Measurements from ENCODE around the gene SLC37A3.
A peak's percentile ranks its signal among the peaks of the same experiment; 100 is the strongest.
"Not testable (repeated sequence)": the region's sequence is repeated elsewhere in the genome, so short reads cannot be mapped to it uniquely, and the experiment has no call there.

The SLC37A3 gene

DNA sequence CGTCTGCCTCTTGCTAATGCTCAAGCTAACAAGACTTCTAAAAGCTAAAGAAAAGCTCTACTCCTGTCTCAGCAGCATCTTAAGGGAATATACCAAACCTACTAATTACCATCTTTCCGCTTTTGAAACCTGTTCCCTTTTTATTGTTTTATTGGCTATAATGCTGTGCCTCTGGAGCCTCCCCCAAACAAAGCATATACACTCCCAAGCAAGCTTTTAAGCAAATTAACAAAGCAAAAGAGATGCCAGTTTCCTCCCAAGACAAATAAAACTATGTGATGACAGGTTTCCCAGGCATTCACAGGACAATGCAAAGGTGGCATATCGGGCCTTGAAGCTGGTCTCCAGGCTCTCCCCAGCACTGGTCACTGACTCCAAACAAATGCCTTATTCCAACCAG, 52.9 kb downstream of the SLC37A3 start:
- no peak for DNase-seq

DNA sequence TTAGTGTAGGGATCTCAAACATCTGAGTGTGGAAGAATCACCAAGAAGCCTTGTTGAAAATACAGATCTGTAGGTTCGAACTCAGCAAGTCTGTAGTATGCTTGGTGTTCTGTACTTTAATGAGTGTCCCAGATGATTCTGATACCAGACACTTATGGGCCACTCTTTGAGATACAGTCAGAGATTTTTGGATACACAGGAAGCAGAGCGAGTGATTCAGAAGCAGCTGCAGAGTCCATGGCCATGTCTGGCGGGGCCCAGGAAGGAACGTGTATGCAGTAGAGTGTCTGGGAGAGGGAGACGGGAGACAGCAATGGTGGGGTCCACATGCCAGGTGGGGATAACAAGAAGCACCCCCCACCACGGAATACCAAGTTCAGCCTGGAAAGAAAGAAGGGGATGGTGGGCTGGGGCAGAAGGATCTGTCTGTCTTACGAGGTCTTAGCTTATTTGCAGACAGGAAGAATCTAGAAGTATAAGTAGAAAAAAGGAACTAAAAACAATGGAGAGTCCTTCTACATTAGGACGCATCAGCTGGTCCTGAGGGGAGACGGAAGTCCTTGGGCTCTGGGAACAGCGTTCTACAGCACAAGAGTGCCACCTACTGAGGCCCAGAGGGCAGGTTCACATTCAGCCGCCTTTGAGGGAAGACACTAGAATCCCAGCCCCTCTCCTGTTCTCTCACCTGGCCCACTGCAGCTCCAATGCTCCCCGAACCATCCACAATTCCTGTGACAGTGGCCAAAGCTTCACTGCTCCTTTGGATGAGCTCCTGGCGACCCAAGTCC, 55.4 kb downstream of the SLC37A3 start:
- DNase-seq: peak; percentile 6

DNA sequence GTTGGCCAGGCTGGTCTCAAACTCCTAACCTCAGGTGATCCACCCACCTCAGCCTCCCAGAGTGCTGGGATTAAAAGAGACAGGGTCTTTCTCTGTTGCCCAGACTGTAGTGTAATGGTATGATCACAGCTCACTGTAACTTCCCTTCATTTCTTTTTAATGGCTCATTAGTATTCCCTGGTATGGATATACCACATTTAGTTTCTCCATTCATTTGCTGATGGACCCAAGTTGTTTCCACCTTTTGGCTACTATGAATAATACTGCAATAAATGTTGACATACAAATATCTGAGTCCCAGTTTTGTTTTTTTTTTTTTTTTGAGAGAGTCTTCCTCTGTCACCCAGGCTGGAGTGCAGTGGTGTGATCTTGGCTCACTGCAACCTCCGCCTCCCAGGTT, 59.4 kb downstream of the SLC37A3 start:
- not testable (repeated sequence) for DNase-seq

- no peak for DNase-seq
Observed at GRCh38 chr7:140334341-140335057, 63.8 kb downstream of the SLC37A3 start.

DNA sequence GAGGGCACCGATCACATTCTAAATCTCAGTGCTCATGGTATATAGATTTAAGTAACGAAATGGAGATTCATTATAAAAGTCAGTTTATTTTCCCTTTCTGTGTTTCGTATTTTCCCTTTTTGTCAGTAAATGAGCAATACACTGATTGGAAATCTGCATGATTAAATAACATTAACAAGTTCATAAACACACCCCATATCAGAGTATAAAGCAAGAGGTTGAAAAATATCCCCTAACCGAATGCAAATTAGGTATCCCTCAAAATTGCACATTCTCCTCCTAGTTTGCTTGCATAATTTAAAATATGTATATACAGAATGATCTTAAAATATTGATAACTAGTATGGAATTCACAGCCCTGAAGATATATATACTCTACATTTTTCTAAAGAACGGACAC, 64.6 kb downstream of the SLC37A3 start:
- DNase-seq: no peak

DNA sequence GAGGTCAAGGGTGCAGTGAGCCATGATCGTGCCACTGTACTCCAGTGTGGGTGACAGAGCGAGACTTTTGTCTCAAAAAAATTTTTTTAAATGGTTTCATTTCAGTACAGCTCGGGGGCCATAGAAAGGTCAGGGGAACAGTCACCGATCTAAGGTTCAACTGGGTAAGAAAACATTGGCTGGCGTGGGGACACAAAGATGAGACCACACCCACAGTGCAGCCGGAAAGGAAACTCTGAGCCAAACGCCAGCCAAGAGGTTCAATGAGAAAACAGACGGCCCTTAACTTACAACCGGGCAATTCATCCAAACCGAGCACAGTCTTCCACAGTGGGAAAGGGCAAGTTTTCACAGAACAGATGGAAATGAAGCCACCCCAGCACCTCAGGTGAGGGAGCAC, 65.1 kb downstream of the SLC37A3 start:
- DNase-seq: no peak

- no peak for DNase-seq
Observed at GRCh38 chr7:140330595-140330994, 67.7 kb downstream of the SLC37A3 start.

DNA sequence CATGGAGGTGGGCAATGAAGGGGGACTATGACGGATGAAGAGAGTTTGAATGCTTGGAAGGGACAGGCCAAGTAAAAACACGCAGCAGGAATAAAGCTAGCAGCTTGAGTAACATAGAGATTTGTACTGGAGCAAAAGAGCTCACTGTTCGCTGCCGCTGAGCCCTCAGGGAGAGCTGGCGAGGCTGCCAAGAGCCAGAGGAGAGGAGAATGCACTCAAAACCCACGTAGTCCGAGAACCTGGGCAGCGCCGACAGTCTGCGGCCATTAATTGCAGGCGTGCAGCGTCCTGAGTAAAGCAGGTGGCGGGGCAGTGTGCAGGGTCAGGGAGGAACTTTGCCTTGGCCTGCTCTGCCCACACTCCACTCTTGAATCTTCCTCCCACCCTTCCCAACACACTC, 68.2 kb downstream of the SLC37A3 start:
- DNase-seq: no peak

- DNase-seq: no peak
Observed at GRCh38 chr7:140327261-140327661, 71.1 kb downstream of the SLC37A3 start.

DNA sequence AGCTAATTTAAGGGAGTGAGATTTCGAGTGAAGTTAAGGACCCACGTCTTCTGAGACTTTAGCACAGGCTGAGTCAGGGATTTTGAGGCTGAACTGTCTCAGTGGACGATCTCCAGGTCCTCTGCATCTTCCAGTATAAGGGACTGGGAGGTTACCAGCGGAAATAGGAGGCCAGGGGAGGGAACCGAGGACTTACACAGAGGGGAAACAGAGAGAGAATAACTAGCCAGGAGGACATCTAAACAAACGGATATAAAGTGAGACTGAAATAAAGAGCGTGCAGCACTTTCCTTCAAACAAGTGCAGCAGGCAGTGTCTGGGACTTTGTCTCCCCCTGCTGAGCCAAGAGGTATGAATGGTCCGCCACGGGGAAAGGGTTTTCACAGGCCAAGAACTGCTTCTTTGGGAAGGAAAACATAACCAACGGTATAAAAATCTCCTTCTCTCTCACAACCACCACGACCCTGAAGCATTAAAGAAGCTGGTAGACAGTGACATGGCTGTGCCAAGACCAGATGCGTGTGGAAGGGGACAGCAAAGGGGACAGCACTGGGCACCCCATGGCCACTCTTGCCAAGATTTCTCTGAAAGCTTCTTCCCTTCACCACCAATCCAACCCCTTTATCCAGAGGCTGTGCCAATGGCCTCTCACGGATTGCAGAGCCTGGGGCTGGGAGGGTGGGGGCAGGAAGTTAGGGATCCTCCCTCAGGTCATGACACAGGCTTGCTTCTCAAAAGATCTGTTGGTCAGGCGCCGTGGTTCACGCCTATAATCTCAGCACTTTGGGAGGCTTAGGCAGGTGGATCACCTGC, 72.0 kb downstream of the SLC37A3 start:
- DNase-seq: peak; percentile 72

DNA sequence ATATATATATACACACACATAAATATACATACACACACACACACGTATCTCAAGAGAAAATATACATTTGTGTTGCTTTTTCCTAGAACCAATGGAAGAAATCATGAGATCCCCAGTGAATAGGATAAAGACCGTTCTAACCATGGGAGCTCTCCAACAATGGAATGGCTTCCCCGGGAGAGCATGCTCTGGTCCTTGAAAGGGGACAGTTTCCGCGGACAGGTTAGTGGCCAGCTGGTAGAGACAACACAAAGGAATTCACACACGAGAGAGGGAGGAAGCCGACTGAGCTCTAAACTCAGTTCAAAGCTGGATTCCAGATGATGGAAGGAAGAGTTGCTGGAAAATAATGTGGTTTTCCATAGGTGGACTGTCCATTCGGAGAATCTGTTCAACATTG, 72.7 kb downstream of the SLC37A3 start:
- DNase-seq: no peak

DNA sequence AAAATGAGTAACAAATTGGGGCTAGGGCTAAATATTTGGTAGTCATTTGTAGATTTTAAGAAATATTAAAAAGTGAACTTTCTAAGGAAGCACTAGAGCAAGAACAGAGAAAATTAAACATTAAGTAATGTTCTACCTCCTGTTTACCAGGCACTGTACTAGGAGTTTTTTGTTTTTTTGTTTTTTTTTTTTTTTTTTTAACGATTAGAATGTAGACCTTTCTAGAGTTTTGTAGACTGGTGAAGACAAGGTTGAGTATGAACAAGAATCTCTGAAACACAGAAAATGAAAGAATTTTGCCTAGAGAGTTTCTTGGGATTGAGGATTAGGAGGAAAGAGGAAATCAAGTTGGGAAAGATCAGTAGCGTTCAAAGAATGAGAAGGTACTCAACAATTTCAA, 73.6 kb downstream of the SLC37A3 start:
- DNase-seq: no peak

GRCh38 chr7:140322759-140323158, 75.6 kb downstream of the SLC37A3 start:
- peak; percentile 61 for DNase-seq

DNA sequence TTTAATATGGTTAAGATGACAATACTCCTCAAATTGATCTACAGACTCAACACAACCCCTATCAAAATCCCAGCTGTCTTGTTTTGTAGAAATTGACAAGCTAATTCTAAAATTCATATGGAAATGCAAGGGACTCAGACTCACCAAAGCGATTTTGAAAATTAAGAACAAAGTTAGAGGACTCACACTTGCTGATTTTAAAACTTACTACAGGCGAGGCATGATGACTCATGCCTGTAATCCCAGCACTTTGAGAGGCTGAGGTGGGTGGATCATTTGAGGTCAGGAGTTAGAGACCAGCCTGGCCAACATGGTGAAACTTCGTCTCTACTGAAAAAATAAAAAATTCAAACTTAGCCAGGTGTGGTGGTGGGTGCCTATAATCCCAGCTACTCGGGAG, 78.3 kb downstream of the SLC37A3 start:
- not testable (repeated sequence) for DNase-seq

- no peak for DNase-seq
Observed at GRCh38 chr7:140317999-140318398, 80.3 kb downstream of the SLC37A3 start.

DNA sequence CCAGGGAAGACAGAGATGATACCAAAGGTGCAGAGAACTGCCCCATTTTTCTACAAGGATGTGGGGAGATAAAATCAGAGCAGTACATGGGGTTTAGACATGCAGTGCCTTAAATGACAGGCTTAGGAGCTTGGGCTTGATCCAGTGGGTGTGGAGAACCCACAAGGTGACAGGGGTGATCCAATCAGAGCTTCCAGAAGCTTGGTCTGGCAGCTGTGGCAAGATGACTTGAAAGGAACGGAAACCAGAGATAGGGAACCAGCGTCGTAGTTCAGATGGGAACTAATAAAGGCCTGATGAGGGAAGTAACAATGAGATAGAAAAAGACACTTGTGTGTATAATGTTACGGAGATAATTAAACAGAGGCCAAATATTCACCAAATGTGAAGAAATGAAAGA, 80.7 kb downstream of the SLC37A3 start:
- peak; percentile 15 for DNase-seq

- DNase-seq: peak; percentile 8
Observed at GRCh38 chr7:140316165-140316661, 82.1 kb downstream of the SLC37A3 start.

DNA sequence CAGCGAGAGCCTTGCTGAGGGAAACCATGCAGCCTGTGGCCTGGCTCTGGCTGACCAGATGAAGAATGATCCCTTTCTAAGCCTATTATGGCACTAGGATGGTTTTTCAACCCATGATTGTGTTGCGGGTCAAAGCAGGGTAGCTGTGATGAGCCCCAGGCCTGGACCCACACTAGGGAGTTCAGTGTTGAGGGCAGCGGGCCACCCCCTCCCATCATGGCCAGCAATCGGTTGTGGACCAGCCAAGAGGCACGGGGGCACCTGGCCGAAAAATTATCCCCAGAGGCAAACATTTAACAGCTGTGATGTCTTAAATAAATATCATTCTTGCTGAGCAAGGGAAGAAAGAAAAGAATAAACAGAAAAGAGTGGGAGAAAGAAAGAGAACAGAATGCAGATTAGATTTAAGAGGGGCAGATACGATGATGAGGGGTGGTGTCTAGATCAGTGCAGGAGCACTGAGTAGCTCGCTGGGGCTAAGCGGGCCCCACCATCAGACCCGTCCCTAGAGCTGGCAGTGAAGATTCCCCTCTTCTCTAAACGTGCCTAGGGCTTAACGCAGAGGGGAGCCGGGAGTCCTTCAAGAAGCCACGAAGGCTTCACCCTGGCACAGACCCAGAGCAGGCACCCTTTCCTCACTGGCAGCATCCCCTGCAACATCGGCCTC, 82.7 kb downstream of the SLC37A3 start:
- DNase-seq: no peak

DNA sequence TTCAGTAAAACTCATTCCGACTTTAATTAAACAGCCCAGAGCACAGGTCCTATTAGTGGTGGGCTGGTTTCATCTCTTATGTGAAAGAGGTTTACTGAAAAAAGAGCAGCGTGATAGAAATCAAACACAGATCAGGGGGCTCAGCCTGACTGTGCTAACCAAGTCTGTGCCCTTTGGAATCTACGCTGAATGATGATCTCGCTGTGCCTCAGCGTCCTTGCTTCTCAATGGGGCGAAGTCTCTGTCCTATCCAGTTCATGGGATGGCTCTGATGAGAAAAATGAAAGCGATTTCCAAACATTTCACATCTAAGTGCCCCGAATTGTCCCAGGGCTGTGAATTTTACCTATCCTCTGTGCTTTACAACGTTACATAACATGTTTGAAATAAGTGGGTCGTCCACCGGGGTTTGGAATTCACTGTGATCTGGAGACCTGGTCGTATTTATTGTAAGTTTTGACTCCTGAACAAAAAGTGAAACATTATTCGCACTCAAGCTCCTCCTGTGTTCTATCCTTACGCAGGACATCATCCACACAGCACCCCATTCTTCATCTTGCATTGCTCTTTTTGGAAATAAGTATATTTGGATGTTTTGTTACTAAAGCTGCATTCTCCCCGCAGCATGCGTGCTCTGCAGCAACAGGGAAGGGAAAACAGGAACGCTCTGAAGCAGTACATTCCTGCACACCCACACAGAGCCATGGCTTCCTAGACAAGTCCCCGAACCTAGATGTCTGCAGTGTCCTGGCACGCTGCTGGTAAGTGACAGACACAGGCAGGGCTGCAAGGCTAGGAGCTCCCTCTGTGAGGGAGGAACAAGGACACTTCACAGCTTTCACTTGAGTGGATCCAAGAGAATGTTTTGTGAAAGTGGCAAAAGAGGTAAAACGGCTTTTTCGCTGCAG, 83.5 kb downstream of the SLC37A3 start:
- no peak for DNase-seq

DNA sequence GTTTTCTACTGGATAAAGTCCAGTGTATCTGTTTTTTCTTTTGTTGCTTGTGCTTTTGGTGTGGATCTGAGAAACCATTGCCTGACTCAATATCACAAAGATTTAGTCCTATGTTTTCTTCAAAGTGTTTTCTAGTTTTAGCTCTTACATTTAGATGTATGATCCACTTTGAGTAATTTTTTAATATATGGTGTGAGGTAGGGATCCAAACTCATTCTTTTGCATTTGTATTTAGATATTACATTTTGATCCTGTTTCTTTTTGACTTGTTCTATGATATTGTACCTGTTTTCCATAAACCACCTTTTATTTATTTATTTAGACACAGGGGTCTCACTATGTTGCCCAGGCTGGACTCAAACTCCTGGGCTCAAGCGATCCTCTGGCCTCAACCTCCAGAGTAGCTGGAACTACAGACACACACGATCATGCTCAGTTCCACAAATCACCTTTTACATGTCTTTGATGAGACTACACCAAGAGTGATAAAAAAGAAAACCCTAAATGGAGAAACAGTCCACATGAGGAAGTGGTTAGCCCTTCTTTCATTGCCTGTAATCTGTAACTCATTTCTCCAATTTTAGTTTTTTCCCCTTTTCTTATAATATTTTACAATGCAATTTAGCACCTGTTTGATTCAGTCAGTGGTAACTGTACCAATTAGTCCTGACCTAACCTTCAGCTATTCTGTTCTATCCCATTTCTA, 86.0 kb downstream of the SLC37A3 start:
- DNase-seq: no peak

- not testable (repeated sequence) for DNase-seq
Observed at GRCh38 chr7:140311128-140311527, 87.2 kb downstream of the SLC37A3 start.

Measured in OCI-M1 (cell line).